Measurements from ENCODE around the gene CNTNAP5.

The CNTNAP5 gene

DNA sequence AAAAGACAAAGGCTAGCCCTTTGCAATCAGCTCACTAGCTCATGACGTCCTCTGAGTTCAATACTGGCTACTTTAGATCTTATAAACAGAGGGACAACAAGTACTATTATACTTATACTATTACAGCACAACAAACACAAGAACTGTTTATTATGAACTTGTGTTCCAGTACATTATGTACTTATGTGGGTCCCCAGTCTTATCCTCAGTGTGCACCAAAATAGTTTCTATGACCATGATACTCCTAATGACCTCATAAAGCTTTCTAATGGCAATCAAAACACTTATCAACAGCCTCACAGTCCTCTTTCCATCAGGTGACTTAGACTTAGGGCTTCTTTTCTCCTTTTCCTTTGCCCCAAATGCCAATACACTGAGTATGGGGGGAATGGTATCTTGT, 614.4 kb downstream of the CNTNAP5 start:
- DNase-seq: no peak

DNA sequence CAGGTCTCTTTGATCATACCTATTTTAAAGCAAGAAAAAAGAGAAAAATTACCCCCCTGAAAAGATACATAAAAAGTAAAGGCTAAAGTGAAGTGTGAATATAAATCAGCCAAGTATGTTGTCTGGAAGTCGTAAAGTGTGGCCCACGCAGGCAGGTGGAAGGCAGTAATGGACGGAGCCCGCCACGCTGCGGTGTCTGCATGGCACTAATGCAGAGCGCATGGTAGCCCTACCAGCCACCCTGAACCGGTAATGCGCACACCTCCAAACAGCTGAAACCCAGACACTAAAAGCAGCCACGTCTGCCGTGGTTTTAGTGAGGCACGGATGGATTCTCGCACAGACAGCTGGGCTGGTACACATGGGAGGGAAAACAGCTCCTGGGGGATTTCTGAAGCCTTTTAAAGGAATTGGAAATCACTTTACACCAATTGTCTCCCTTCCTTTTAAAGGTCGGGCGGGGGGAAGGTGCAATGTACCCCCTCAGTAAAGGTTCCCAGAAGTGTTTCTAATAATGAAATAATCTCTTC, 615.2 kb downstream of the CNTNAP5 start:
- no peak for DNase-seq

DNA sequence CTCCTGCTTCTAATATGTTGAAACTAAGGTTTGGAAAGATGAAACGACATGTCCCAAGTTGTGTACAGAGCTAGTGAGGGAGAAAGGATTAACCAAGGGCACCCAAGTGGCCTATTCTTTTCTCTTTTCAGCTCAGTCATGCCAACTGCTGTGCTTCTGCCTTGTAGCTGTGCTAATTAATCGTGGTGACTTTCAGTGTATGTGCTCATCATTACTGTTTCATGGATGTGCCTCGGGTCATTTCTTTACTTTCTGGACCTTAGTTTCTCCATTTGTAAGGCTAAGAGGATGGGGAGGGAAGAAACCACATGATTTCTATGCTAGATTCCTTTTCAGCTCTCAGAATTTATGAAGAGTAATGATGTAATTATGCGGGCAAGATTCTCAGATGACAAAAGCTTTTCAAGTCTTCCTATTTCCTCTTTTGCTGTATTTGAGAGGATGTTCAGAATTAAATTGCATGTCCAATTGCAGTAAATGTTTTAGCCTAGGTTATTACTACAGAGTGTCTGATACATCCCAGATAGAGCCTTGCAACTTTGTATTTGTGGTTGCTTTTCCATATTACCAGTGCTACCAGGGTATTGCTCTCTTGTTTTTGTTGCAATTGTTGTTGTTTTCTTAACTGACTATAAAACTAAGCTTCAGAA, 621.2 kb downstream of the CNTNAP5 start:
- no peak for DNase-seq

DNA sequence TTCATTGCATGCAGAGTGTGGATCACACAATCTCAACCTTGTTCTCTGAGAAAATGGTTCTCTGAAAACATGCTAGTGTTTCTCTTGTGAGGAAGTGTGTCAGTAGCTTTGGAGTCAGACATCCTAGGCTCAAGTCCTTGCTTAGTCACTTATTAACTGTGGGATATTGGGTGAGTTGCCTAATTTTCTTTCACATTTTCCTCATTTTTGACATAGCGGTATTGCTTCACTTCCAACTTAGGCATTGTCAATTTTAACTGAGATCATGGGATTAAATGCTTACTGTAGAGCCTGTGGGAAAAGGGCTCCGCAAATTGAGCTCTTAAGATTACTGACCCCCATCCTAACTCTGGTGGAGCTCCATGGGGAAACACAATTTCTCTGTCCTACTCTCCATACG, 622.2 kb downstream of the CNTNAP5 start:
- DNase-seq: no peak

DNA sequence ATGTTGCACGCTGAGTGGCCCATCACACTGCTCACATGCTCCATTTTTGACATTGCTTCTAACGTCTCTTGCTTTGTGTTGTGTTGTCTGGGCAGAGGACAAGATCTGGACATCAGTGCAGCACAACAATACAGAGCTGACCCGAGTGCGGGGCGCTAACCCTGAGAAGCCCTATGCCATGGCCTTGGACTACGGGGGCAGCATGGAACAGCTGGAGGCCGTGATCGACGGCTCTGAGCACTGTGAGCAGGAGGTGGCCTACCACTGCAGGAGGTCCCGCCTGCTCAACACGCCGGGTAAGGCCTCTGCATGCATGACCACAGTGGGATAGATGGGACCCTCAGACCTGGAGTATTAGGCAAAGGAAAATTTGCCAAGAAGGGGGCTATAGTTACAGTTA, 622.6 kb downstream of the CNTNAP5 start:
- no peak for DNase-seq

DNA sequence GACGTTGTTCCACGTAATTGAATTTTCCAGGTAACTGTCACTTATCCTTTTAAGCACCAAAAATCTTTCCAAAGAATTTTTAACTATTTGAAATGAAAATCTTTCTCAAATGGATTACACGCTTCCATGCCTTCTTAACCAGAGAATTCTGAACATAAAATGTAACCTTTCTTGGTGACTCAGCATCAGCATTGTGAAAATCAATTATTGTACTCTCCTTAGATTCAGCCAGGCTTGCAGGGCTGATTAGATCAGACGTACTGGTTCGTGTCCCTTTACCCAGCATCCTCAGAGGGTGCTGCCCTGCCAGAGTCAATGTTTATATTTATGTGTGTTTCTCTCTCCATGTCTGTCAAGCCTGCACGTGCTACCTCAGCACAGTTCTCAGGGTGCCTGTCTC, 623.9 kb downstream of the CNTNAP5 start:
- no peak for DNase-seq

DNA sequence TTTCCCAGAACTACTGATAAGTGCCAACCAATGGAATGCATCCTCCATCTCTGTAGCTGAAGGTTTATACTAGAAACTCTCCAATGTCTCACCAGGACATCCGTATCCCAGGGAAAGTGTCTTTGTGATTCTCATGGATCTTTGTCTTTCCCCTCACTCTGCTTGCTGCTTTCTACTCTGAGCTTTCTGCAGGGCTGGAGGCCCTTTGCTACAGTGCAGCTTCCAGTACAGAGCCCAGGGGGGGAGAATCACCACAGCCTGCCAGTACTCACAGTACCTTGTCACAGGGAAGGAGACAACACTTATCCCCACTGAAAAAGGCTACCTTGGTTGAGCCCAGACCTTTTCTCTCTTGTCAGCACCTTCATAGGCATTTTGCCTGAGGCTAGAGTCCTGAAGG, 627.0 kb downstream of the CNTNAP5 start:
- no peak for DNase-seq

DNA sequence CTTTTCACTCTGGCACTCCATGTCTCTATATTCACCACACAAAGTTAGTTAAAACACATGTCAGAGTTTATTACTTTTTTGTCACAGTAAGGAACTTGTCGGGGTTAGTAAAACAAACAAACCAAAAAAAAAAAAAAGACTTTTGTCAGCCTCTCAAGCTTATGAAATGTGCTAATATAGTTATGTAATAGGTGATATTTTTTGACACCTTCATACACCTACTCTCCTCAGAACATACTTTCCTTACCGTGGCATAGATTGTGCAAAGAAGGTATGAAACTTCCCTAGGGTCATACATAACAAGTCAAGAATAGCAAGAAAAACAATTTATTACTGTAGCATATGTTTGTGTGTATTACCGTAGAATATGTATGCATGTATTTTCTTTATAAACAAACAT, 633.3 kb downstream of the CNTNAP5 start:
- no peak for DNase-seq

DNA sequence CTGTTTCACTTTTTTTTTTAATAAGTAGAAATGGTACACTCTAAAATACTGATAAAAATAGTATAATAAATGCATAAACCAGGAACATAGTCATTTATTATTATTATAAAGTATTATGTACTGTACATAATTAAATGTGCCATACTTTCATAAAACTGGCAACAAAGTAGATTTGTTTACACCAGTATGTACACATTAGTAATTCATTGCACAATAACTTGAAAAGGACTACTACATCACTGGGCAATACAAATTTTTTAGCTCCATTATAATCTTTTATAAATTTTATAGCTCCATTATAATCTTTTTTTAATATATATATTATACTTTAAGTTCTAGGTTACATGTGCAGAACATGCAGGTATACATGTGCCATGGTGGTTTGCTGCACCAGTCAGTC, 636.5 kb downstream of the CNTNAP5 start:
- no peak for DNase-seq

DNA sequence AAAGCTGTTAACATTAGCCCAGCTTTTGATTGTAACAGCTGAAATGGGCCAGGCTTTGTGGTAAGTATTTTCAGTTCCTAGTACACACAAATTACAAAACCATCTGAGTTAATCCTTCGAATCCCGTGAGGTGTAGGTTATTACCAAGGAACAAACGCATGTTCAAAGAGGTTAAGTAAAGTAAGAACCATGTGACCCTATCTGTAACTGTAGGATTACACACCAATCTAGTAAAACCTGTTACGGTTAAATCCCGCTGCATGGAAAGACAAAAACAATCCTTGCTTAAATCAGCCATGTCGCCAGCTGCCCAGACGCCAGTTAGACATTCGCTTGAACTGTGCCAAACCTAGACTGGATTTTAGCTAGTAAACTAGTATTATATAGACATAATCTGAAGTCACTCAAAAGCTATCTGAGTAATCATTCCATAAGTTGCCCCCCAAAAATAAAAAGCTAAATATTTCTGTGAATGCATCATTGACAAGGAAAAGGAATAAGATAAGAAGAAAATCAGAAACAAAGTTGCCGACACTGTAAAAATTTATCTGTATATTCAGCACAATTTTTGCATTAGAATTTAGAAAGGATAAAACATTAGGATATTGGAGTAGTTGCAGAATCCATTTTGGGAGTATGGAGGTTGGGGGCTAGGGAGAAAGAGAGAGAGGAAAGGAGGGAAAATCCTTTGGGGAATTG, 638.0 kb downstream of the CNTNAP5 start:
- DNase-seq: no peak

DNA sequence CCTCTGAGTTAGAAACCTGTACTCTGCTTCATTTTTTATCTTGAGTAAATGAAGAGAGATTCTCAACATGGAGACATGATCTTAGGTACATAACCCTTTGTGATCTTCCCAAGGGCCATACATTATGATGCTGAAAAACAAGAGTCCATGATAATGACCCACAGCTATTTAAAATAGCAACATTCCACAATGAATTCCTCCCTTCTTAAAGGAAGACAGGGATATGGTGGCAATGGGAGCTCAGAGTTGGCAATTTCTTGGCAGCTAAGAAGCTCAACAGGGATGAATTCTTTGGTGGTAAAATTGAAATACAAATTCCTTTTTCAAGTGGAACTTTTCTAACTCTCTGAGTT, 638.5 kb downstream of the CNTNAP5 start:
- no peak for DNase-seq

DNA sequence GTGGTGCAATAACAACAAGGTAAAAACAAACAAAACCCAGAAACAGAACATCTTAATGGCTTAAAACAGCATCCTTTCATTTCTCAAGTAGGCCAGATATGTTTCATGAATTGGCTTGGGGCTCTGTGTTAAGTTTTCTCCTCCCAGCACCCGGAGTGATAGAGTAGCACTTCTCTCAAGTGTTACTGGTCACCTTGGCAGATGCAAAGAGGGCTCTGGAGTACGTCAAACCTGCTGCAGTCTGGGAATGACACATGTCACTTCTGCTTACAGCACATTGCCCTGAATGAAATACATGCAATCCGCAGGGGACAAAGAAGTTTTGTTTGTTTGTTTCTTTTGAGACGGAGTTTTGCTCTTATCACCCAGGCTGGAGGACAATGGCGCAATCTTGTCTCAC, 639.3 kb downstream of the CNTNAP5 start:
- DNase-seq: no peak

DNA sequence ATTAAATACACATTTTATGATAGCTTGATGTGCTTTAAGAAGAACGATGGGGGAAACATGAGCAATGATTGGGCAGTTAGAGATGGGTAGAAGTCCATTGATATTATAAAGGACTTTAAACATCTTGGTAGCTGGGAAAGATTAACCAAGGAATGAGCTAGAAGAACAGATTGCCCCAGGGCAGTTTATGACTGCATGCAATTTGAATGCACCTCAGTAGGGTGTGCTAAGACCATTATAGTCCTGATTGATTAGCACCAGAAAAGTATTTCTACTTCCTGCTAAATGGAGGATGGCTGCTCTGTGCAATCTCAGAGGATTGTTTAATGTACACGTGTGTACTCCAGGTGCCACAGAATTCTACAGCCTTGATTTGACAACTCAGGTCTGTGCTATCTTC, 641.9 kb downstream of the CNTNAP5 start:
- no peak for DNase-seq

DNA sequence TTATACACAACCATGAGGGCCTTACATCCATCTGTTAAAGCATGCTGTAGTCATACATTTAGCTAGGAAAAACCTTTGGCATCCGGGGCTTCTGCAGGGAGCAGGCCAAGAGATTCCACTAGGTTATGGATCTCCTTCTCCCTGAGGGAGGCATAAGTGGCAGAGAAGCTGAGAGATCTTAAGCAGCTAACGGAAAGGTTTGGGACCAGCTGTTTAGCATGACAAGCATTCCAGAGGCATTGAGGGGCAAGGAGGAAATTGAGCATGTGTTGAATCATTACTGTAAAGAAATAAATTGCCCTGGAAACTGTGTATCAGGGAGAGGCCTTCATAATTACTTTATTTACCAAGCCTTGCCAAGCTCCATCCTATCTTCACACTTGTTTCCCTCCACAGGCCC, 643.1 kb downstream of the CNTNAP5 start:
- DNase-seq: peak; percentile 2

DNA sequence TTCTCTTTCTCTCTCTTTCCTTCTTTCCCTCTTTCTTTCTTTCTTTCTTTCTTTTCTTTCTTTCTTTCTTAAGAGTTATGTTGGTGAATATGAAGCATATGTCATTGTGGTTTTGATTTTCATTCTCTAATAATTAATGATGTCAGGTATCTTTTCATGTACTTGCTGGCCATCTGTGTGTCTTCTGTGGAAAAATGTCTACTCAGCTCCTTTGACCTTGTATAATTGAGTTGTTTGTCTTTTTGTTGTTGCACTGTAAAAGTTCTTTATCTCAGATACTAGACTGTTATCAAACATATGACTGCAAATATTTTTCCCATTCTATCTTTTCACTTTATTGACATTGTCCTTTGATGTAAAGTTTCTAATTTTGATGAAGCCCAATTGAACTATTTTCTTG, 645.1 kb downstream of the CNTNAP5 start:
- DNase-seq: no peak

DNA sequence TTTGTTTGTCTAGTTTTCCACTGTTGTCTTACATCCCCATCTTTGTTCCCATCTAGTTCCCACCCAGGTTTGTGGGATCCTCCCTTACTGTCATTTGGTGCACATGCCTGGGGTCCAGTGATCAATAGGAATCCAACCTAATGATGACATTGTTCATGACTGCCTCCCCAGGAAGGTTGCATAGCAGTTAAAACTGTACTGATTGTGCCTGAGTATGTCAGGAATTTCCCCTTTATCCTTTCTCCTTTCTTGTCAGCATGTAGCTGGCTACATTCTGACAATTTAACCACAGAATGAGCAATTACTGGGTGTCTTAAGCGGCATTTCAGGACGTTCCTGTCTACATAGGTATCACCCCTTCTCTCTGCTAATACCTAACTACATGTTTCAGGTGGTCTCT, 653.0 kb downstream of the CNTNAP5 start:
- DNase-seq: no peak

DNA sequence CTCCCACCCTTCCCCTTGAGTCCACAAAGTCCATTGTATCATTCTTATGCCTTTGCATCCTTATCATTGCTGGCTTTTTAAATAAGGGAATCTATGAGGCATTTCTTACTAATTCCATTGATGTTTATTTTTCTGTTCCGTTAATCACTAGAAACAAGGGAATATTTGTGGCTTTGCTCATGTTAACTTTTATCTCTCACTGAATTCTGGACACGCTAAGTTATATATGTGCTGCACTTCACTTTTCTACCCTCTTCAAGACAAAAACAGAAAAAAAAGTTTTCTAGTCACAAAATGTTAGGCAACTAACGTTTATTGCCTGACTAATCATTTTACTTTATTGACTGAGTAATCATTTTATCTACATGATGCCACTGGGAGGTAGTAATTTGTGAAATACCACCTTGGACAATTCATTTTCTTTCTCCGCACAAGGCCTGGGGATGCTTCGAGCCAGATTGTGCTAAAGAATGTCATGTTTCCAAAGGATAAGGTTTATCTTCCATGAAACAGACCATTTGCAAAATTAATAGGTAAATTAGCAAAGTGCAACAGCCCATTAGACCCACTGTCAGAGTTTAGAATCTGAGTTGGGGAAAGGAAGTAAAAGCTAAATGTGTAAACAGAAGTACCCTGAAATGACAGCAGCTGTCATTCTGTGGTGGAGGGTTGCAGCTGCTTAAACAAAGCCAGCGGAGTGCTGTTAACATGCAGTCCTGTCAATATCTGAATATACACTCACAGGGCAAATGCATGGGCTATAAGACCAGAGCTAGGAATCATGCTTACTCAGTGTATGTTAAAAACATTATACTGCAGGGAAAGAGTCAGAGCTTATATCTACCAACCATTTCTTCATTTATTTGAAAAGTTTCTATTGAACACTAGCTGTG, 658.7 kb downstream of the CNTNAP5 start:
- peak; percentile 6 for DNase-seq

DNA sequence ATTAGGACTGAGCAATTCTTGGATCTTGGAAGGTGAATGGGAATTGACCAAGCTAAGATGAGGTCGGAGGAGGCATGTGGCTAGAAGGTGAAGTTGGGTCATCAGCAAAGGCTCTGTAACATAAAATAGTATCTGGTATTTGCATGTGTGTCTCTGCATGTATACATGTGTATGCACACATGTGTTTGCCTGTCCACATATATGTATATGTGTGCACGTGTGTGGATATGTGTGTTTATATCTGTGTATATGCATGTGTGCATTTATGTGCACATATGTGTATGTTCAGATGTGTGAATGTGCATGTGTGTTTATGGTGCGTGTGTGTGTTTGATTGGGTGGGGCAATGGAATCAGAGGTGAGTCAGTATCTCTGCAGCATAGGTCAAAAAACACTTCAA, 664.3 kb downstream of the CNTNAP5 start:
- no peak for DNase-seq

DNA sequence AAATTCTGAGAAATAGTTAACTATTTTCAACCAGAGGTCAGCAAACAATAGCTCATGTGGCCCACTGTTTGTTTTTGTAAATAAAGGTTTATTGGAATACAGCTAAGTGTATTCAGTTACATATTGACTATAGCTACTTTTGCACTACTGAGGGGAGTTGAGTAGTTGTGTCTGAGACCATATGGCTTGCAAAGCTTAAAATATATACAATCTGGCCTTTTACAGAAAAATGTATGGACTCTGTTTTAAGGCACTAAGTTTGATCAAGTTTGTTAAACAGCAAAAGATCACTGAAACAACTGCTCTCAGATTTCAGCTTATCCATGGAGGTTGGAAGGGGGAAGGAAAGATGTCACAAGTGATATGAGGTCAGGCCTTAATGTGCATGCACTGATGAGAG, 667.1 kb downstream of the CNTNAP5 start:
- no peak for DNase-seq

DNA sequence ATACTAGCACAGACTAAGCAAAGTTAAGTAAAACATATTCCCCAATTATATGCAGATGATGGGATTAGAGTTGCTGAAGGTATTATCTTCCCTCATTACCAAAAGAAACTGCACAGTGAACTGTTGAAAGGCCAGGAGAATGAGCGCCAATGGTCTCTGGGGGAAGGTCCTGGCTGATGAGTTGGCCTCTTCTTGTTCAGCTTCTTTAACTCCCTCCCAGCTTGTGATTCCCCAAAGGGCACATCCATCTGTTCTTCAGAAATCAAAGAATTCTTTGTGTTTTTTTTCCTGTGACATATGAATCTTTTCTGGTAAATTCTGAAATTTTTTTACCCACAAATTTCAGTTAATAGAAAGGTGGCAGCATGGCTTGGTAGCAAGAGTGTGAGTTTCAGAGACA, 667.6 kb downstream of the CNTNAP5 start:
- no peak for DNase-seq

DNA sequence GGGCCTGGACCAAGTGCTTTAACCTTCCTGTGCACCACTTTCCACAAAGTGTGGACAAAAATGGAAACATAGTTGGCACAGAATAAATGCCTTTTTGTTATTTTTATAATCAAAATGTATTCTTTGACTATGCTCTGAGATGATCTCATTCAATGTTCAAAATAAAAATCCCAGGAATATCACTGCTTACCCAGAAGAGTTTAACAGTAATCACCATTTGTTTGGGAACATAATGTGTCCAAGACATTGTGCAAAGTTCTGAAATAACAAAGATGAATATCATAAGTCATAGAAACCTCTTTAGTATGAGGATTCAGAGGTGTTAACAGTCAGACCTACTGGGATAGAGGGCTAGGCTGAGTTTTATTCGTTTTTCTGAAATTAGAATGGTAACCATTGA, 668.1 kb downstream of the CNTNAP5 start:
- no peak for DNase-seq

DNA sequence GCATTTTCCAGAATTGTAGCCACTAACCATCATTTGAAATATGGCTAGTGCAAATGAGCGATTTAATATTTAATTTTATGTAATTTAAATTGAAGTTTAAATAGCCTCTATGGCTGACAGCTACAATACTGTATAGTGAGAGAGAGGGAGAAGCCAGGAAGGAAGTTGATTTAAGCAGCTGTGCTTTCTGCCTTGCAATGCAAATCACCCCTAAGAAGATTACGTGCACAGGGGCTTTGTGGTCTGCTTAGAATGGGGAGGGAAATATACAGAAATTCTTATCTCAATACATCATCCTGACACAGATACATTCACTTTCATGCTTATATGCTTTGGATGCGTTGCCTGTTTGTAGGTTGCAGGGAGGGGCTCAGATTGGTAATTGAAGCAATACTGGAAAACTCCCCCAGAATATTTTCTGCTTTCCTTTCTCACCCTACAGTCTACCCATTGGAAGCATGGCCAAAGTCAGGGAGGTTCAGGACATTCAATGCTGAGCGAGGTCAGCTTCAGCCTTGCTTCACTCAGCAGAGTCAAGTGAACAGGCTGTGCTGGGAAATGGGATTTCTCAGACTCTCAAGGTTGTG, 674.0 kb downstream of the CNTNAP5 start:
- DNase-seq: no peak

DNA sequence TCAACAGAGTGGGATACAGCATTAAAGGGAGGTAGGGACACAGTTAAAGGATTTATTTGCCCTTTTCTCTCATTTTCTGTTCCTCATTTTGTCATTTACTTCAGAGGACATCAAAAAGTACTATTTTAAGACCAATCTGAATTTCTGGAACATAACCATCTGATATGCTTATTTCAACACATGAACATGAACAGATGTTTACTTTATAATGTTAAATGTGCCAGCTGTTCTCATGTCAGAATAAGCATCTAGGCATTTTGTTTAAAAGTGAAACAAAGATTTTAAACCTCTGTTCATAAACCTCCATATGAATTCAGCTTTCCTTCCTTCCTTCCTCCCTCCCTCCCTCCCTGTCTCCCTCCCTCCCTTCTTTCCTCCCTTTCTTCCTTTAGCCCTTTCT, 677.7 kb downstream of the CNTNAP5 start:
- DNase-seq: no peak

Data from fibroblast of skin of abdomen (primary cell).